Measurements from ENCODE around the gene CALCR.
"Not testable (repeated sequence)": the region's sequence is repeated elsewhere in the genome, so short reads cannot be mapped to it uniquely, and the experiment has no call there.

CALCR gene

DNA sequence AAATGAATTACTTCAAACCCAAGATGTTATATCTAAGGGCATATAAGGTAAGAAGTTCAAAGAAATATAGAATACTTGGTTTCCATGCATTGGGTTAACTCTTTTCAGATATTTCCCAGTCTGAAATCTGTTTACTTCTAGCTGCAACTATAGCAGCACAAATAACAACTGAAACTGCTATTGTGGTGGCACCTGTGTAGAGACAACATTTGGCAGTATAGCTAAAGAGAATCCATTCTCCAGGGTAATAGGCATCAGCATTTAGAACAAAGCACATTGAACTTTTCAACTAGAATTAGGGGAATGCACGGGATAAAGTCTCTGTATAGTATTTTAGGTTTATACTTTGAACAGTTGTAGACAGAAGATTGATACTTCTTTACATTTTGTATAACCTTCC is 19.7 kb upstream of the CALCR start:
- H3K4me3 ChIP-seq (ENCODE audit: low read length): no peak overlapping the region
- TF ChIP-seq, protein P1, sequence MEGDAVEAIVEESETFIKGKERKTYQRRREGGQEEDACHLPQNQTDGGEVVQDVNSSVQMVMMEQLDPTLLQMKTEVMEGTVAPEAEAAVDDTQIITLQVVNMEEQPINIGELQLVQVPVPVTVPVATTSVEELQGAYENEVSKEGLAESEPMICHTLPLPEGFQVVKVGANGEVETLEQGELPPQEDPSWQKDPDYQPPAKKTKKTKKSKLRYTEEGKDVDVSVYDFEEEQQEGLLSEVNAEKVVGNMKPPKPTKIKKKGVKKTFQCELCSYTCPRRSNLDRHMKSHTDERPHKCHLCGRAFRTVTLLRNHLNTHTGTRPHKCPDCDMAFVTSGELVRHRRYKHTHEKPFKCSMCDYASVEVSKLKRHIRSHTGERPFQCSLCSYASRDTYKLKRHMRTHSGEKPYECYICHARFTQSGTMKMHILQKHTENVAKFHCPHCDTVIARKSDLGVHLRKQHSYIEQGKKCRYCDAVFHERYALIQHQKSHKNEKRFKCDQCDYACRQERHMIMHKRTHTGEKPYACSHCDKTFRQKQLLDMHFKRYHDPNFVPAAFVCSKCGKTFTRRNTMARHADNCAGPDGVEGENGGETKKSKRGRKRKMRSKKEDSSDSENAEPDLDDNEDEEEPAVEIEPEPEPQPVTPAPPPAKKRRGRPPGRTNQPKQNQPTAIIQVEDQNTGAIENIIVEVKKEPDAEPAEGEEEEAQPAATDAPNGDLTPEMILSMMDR (conservative IDR thresholded peaks at IDR 0.05; ENCODE audit: low read length): no peak
- no peak for DNase-seq (ENCODE audit: low read depth)

DNA sequence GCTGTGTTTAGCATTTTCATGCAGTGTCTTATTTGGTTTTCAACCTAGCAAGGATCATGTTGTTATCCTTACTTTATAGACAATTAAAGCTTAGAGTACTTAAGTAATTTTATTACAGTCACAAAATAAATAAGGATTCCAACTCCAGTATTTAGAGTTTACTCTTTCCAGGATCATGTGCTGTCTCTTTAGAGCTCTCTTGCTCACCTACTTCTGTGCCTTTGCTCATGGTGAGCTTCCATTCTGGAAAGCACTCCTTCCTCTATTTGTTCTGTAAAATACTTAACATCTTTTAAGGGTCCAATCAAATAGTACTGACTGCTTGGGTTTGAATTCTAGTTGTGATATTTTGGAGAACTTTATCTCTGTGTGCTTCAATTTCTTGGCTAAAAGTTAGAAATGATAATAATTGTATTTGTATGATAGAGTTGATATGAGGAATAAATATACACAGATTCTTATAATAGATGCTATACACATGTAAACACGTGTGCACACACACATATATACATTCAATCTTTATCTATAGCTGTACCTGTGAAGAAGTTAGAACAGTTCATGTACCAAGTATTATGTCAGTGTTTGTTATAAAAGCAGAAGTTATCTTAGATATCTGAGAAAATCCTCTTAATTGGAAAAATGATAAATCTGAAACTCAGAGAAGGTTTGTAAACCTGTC is 18.2 kb upstream of the CALCR start:
- no peak for DNase-seq (ENCODE audit: low read depth)
- no peak overlapping the region for H3K4me3 ChIP-seq (ENCODE audit: low read length)
- TF ChIP-seq, protein P1 (conservative IDR thresholded peaks at IDR 0.05; ENCODE audit: low read length): no peak

DNA sequence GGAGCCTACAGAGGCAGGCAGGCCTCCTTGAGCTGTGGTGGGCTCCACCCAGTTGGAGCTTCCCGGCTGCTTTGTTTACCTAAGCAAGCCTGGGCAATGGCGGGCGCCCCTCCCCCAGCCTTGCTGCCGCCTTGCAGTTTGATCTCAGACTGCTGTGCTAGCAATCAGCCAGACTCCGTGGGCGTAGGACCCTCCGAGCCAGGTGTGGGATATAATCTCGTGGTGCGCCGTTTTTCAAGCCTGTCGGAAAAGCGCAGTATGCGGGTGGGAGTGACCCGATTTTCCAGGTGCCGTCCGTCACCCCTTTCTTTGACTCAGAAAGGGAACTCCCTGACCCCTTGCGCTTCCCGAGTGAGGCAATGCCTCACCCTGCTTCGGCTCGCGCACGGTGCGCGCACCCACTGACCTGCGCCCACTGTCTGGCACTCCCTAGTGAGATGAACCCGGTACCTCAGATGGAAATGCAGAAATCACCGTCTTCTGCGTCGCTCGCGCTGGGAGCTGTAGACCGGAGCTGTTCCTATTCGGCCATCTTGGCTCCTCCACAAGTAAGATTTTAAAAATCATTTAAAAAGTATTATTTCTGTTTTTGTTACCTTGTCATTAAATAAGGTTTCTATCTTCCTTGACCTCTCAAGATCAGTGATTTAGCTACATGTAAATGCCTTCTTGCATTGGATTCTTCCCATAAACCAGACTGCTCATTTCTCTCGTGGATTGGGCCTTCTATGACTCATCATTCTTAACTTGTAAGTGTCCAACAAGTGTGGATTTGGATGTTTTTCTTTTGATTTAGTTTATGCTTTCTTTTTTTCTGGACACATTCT is 16.9 kb upstream of the CALCR start:
- not testable (repeated sequence) for DNase-seq (ENCODE audit: low read depth); H3K4me3 ChIP-seq (ENCODE audit: low read length)

DNA sequence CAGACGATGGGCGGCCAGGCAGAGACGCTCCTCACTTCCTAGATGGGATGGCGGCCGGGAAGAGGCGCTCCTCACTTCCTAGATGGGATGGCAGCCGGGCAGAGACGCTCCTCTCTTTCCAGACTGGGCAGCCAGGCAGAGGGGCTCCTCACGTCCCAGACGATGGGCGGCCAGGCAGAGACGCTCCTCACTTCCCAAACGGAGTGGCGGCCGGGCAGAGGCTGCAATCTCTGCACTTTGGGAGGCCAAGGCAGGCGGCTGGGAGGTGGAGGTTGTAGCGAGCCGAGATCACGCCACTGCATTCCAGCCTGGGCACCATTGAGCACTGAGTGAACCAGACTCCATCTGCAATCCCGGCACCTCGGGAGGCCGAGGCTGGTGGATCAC is 11.9 kb upstream of the CALCR start:
- DNase-seq (ENCODE audit: low read depth); H3K4me3 ChIP-seq (ENCODE audit: low read length): not testable (repeated sequence)

DNA sequence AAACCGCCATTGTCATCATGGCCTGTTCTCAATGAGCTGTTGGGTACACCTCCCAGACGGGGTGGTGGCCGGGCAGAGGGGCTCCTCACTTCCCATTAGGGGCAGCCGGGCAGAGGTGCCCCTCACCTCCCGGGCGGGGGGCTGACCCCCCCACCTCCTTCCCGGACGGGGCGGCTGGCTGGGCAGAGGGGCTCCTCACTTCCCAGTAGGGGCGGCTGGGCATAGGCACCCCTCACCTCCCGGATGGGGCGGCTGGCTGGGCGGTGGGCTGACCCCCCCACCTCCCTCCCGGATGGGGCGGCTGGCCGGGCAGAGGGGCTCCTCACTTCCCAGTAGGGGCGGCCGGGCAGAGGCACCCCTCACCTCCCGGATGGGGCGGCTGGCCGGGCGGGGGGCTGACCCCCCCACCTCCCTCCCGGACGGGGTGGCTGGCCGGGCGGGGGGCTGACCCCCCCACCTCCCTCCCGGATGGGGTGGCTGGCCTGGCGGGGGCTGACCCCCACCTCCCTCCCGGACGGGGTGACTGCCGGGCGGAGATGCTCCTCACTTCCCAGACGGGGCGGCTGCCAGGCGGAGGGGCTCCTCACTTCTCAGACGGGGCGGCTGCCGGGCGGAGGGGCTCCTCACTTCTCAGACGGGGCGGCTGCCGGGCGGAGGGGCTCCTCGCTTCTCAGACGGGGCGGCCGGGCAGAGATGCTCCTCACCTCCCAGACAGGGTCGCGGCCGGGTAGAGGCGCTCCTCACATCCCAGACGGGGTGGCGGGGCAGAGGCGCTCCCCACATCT is 11.4 kb upstream of the CALCR start:
- not testable (repeated sequence) for H3K4me3 ChIP-seq (ENCODE audit: low read length); DNase-seq (ENCODE audit: low read depth)

DNA sequence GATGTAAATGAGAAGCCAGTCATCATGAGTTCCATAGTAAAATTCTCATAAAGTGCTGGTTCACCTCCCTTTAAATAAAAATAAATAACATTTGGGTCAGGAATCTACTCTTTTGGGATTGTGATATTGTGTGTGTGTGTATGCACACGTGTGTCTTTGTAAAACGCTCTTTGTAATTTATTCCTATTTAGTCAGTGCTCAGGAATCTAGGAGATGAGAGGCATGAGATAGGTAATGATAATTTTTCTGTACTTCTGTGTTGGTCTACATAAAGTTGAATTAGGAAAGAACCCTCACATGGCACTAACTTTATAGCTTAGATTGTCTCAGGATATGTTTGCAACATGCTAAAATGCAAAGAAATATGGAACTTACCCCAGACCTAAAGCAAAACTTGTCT is 4.9 kb upstream of the CALCR start:
- TF ChIP-seq, protein P1 (conservative IDR thresholded peaks at IDR 0.05; ENCODE audit: low read length): no peak
- no peak overlapping the region for H3K4me3 ChIP-seq (ENCODE audit: low read length)
- no peak for DNase-seq (ENCODE audit: low read depth)

DNA sequence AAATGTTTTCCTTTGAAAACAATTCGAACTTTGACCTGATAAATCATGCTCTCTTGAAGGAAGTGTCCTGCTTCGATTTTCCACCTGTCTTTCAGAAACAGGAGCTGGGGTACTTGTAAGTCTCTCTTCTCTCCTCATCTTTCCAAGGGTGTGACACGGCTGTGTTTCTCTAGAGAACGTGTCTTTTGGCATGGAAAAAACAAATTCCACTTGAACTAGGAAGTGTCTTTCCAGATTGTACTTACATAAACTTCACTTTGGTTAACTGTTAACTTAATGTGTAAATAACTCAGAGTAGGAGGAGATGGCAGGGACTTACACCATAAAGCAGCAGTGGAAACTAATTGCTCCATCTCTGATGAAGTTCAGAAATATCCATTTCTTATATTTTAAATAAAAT is 4.2 kb upstream of the CALCR start:
- H3K4me3 ChIP-seq (ENCODE audit: low read length): no peak overlapping the region
- no peak for DNase-seq (ENCODE audit: low read depth)
- TF ChIP-seq, protein P1 (conservative IDR thresholded peaks at IDR 0.05; ENCODE audit: low read length): no peak

DNA sequence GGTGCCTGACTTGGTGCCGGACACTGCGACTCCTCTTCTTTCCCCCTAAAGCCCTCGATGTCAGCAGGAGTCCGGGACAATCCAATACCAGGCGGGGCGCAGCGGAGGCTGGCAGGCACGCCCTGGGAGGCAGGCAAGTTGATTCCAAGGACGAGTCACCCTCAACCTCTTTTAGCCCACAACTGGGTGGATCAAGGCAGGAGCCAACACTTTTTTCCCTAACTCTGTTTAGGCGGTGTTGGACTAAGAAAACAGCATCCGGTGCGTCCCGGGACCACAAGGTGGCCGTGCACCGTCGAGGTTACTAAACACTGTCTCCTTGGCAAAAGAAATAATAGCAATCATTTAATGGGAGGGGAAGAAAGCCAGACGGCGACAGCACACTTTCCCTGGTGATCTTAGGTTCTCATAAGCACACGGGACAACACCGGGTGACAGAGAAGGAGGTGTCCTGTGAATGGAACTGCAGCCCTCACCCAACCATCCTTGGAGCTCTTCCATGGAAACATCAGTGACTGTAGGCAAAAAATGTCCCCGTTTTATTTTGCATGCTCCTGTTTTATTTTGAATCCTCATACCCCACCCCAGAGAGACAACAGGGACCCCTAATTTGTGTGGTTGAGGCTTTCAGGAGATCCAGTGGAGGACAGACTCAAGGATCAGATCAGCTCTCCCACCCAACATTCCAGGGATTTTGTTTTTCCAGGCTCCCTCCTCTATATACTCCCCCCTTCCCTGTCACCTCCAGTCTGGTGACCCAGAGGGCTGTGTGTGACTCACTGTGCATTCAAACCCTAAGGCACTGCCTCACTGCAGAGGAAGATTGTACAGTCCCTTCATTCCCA is 1.3 kb upstream of the CALCR start:
- no peak overlapping the region for H3K4me3 ChIP-seq (ENCODE audit: low read length)
- TF ChIP-seq, protein P1 (conservative IDR thresholded peaks at IDR 0.05; ENCODE audit: low read length): no peak
- no peak for DNase-seq (ENCODE audit: low read depth)
